IMR-90 (cell line): ENCODE measurements around the gene MZT2A. TPM values are rescaled to one million over a fixed set of nuclear protein-coding genes. Genes with fewer than 3 reads are reported as not detected.
"Not testable (repeated sequence)": the region's sequence is repeated elsewhere in the genome, so short reads cannot be mapped to it uniquely, and the experiment has no call there.

Experiments used
- ATAC-seq: fragments of 200-7000 bp; cut with Tn5 transposase; 2 replicates; pipeline ENCODE4 v1.9.1; 2020; ENCODE audit warnings: low read depth, mild to moderate bottlenecking, moderate library complexity
- BruUV-seq: library from RNA; stranded (reverse); fragments of 400-500 nt; replicated peaks from 2 replicates; lab custom pipeline; 2021; lab: Mats Ljungman, UMichigan
- CTCF ChIA-PET: fragments of 300-600 bp; formaldehyde crosslinking; extraction: SDS; loops from one replicate; lab custom pipeline; 2021; ENCODE audit warnings: antibody characterized with exemption; lab: Yijun Ruan, JAX
- POLR2A ChIA-PET: fragments of 300-600 bp; sonication (Branson Sonifier 250); formaldehyde crosslinking; loops from one replicate; lab custom pipeline; 2022; ENCODE audit warnings: antibody characterized with exemption; ENCODE audit not compliant: unreplicated experiment; lab: Charles Lee
- DNase-seq: peaks from one replicate; pipeline ENCODE4 v3.0.0; 2013
- H2AFZ ChIP-seq: replicated peaks from 2 replicates; pipeline ENCODE3; 2013; ENCODE audit warnings: low read length, mild to moderate bottlenecking; ENCODE audit not compliant: poor library complexity
- H2AK5ac ChIP-seq: 2 replicates; pipeline ENCODE4 v1.6.1; 2013; ENCODE audit warnings: low read depth, low read length, inconsistent platforms
- H2AK9ac ChIP-seq: replicated peaks from 2 replicates; pipeline ENCODE3; 2013; ENCODE audit warnings: mild to moderate bottlenecking, low read depth, low read length, moderate library complexity; ENCODE audit not compliant: poor library complexity
- H2BK120ac ChIP-seq: 2 replicates; pipeline ENCODE4 v1.6.1; 2013; ENCODE audit warnings: low read depth, low read length, inconsistent platforms
- H2BK15ac ChIP-seq: 3 replicates; pipeline ENCODE4 v1.6.1; 2013; ENCODE audit warnings: low read depth, low read length, inconsistent platforms
- H2BK20ac ChIP-seq: 2 replicates; pipeline ENCODE4 v1.6.1; 2013; ENCODE audit warnings: low read depth, mild to moderate bottlenecking, inconsistent platforms, low read length, moderate library complexity
- H2BK5ac ChIP-seq: 2 replicates; pipeline ENCODE4 v1.6.1; 2013; ENCODE audit warnings: mild to moderate bottlenecking, low read depth, low read length, inconsistent platforms; ENCODE audit not compliant: poor library complexity, severe bottlenecking
- H3K14ac ChIP-seq: replicated peaks from 2 replicates; pipeline ENCODE4 v1.6.1; 2013; ENCODE audit warnings: low read depth, low read length, inconsistent platforms
- H3K18ac ChIP-seq: 2 replicates; pipeline ENCODE4 v1.6.1; 2013; ENCODE audit warnings: low read depth, low read length, control low read depth
- H3K23ac ChIP-seq: 2 replicates; pipeline ENCODE4 v1.6.1; 2013; ENCODE audit warnings: low read depth, low read length, inconsistent platforms
- H3K27ac ChIP-seq: 2 replicates; pipeline ENCODE4 v1.5.1; 2013; ENCODE audit warnings: mild to moderate bottlenecking, control low read depth, low read length; ENCODE audit not compliant: insufficient read depth
- H3K27me3 ChIP-seq: 2 replicates; pipeline ENCODE4 v1.6.1; 2013; ENCODE audit warnings: low read length; ENCODE audit not compliant: control insufficient read depth, insufficient read depth
- H3K36me3 ChIP-seq: 2 replicates; pipeline ENCODE4 v1.6.1; 2013; ENCODE audit warnings: low read length, mixed read lengths; ENCODE audit not compliant: control insufficient read depth, insufficient read depth
- H3K4ac ChIP-seq: 2 replicates; pipeline ENCODE4 v1.6.1; 2013; ENCODE audit warnings: low read depth, low read length, inconsistent platforms
- H3K4me1 ChIP-seq: 2 replicates; pipeline ENCODE4 v1.6.1; 2013; ENCODE audit warnings: low read length, mixed read lengths; ENCODE audit not compliant: control insufficient read depth, insufficient read depth
- H3K4me2 ChIP-seq: 2 replicates; pipeline ENCODE4 v1.6.1; 2013; ENCODE audit warnings: low read depth, mild to moderate bottlenecking, control low read depth, low read length, moderate library complexity
- H3K4me3 ChIP-seq: 2 replicates; pipeline ENCODE4 v1.5.1; 2013; ENCODE audit warnings: low read depth, mild to moderate bottlenecking, control low read depth, low read length, moderate library complexity; ENCODE audit not compliant: insufficient read depth
- H3K56ac ChIP-seq: 2 replicates; pipeline ENCODE4 v1.6.1; 2013; ENCODE audit warnings: low read length, inconsistent platforms; ENCODE audit not compliant: insufficient read depth; ENCODE audit errors: extremely low read depth
- H3K79me1 ChIP-seq, 2 experiments: 2 replicates each; pipeline ENCODE4 v1.6.1; 2013; ENCODE audit warnings: low read length in 2 of 2, inconsistent platforms in 1 of 2, low read depth in 1 of 2
- H3K9ac ChIP-seq: 2 replicates; pipeline ENCODE4 v1.6.1; 2013; ENCODE audit warnings: low read depth, low read length, control low read depth
- H3K9me1 ChIP-seq: 2 replicates; pipeline ENCODE4 v1.6.1; 2013; ENCODE audit warnings: low read length, inconsistent platforms; ENCODE audit not compliant: insufficient read depth
- H3K9me3 ChIP-seq: 2 replicates; pipeline ENCODE4 v1.6.1; 2013; ENCODE audit warnings: low read length; ENCODE audit not compliant: control insufficient read depth, insufficient read depth
- H4K20me1 ChIP-seq: 2 replicates; pipeline ENCODE4 v1.6.1; 2013; ENCODE audit warnings: low read length, inconsistent platforms; ENCODE audit not compliant: insufficient read depth
- H4K5ac ChIP-seq: 2 replicates; pipeline ENCODE4 v1.6.1; 2013; ENCODE audit warnings: mild to moderate bottlenecking, low read depth, low read length, control low read depth
- H4K8ac ChIP-seq, 2 experiments: 2 replicates each; pipeline ENCODE4 v1.6.1; 2013; ENCODE audit warnings: low read depth in 2 of 2, low read length in 2 of 2, control low read depth in 1 of 2, inconsistent platforms in 1 of 2
- H4K91ac ChIP-seq: 2 replicates; pipeline ENCODE4 v1.6.1; 2013; ENCODE audit warnings: low read depth, low read length, inconsistent platforms; ENCODE audit not compliant: insufficient read depth
- WGBS, 2 experiments: methylation state at CpG; one replicate each; pipeline versions ENCODE4 v1.1.5 to v1.1.7; 2013; ENCODE audit warnings: missing lambda C conversion rate in 2 of 2; ENCODE audit not compliant: insufficient read length in 1 of 2; ENCODE audit errors: extremely low coverage in 2 of 2; 5-methylcytosine and 5-hydroxymethylcytosine counted together
- dilution Hi-C: fragments of 300-500 bp; cut with HindIII; formaldehyde crosslinking; loops from one replicate; pipeline ENCODE4 v1.14.3; 2018; ENCODE audit warnings: low sequenced_read_pairs; ENCODE audit not compliant: unreplicated experiment
- in situ Hi-C: fragments of 300-500 bp; cut with MboI; formaldehyde crosslinking; loops from 3 replicates; pipeline ENCODE4 v1.14.3; 2019; ENCODE audit warnings: low sequenced_read_pairs, inconsistent platforms, mixed read lengths
- intact Hi-C: fragments of 100-400 bp; cut with micrococcal nuclease; formaldehyde crosslinking; loops from 2 replicates; pipeline ENCODE4 v1.10.0; 2022
- polyA plus RNA-seq, 3 experiments: library from polyadenylated mRNA; depleted of rRNA; stranded (reverse); fragments of >200 nt; gene quantifications; 2 replicates each; pipeline ENCODE4 v1.2.3, GENCODE V29; 2012; ENCODE audit warnings: low replicate concordance in 1 of 3
- total RNA-seq: library from RNA; depleted of rRNA; stranded (reverse); fragments of >200 nt; gene quantifications from 2 replicates; pipeline ENCODE4 v1.2.3, GENCODE V29; 2012

MZT2A gene
- total and polyA plus RNA-seq, 2 of the 4 experiments (the other 2 are of a cell fraction) = 23.1 to 82.3 TPM

DNA sequence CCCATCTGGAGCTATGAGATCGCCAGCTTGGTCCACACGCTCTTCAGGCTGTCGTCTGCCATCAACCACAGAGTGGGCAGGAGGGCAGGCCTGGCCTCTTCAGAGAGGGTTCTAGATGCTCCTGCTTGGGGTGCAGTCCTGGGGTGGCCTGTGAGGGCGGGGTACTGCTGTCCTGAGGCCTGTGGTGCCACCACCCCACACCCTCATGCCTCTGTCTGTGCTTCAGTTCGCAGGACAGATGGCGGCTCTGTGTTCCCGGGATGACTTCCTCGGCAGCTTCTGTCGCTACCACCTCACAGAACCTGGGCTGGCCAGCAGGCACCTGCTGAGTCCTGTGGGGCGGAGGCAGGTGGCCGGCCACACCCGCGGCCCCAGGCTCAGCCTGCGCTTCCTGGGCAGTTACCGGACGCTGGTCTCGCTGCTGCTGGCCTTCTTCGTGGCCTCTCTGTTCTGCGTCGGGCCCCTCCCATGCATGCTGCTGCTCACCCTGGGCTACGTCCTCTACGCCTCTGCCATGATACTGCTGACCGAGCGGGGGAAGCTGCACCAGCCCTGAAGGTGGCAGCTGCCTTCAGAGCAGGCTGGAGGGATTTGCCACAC, 27.8 kb upstream of the MZT2A start:
- ATAC-seq, H4K8ac ChIP-seq, H4K91ac ChIP-seq, H4K20me1 ChIP-seq, H3K79me1 ChIP-seq, H3K27ac ChIP-seq, DNase-seq, H3K27me3 ChIP-seq, H2BK5ac ChIP-seq, H2BK120ac ChIP-seq, CTCF ChIA-PET, H3K56ac ChIP-seq, BruUV-seq, H2BK15ac ChIP-seq, H3K18ac ChIP-seq, POLR2A ChIA-PET, H3K9me1 ChIP-seq, H2AK9ac ChIP-seq, H3K4me3 ChIP-seq, intact Hi-C loops, H3K4ac ChIP-seq, H3K9ac ChIP-seq, H4K5ac ChIP-seq, H2AK5ac ChIP-seq, H3K4me1 ChIP-seq, H3K23ac ChIP-seq, H3K9me3 ChIP-seq, H2AFZ ChIP-seq, dilution Hi-C loops, H3K14ac ChIP-seq, H3K4me2 ChIP-seq, H2BK20ac ChIP-seq: not testable (repeated sequence)
- in situ Hi-C loops = loop anchor here (25.0 kb wide), 2 partner anchors 408 to 1358 kb away; partner anchors contain the start of gene PLEKHB2
- no CpG with 5 or more reads among the region's 24 CpGs for WGBS, 2 experiments
- H3K36me3 ChIP-seq = peaks cover 28% of the 10 kb centered on the region
